Endothelial cell of umbilical vein (primary cell): ENCODE results near the gene CC2D1A. TPM values are rescaled to one million over a fixed set of nuclear protein-coding genes. Genes with fewer than 3 reads are reported as not detected.

ENCODE experiments used
- BruUV-seq: library from RNA; stranded (reverse); fragments of 400-500 nt; replicated peaks from 2 replicates; lab custom pipeline; 2021; lab: Mats Ljungman, UMichigan
- CTCF ChIA-PET: fragments of 300-600, 350-600 bp; sonication (Branson Sonifier 250); formaldehyde crosslinking; loops from one replicate; lab custom pipeline; 2021; ENCODE audit warnings: antibody characterized with exemption, inconsistent platforms; lab: Charles Lee
- POLR2A ChIA-PET: fragments of 300-600, 350-600 bp; sonication (Branson Sonifier 250); formaldehyde crosslinking; loops from one replicate; lab custom pipeline; 2021; ENCODE audit warnings: antibody characterized with exemption, inconsistent platforms; lab: Charles Lee
- DNase-seq: peaks from one replicate; pipeline ENCODE4 v3.0.0-alpha.2; 2011; ENCODE audit warnings: low read depth, low spot score
- FAIRE-seq: peaks from 2 replicates; lab custom pipeline; 2011; peaks lifted over from hg19 to GRCh38; lab: Jason Lieb, UNC
- H2AFZ ChIP-seq: 2 replicates; pipeline ENCODE4 v1.6.0; 2012; ENCODE audit warnings: low read depth, low read length, control low read depth, inconsistent platforms
- H3K27ac ChIP-seq: 2 replicates; pipeline ENCODE4 v1.5.1; 2011; ENCODE audit warnings: low read depth, mild to moderate bottlenecking, control low read depth, low read length, moderate library complexity; ENCODE audit not compliant: insufficient read depth
- H3K27me3 ChIP-seq, 2 experiments: 2 replicates each; pipeline versions ENCODE4 v1.6.0 to v1.6.1; 2011; ENCODE audit warnings: low read length in 2 of 2, mixed read lengths in 1 of 2; ENCODE audit not compliant: control insufficient read depth in 2 of 2, insufficient read depth in 2 of 2
- H3K36me3 ChIP-seq, 2 experiments: 2 replicates in 1 of 2; 3 replicates in 1 of 2; pipeline ENCODE4 v1.5.1; 2011; ENCODE audit warnings: low read length in 2 of 2, mild to moderate bottlenecking in 1 of 2, moderate library complexity in 1 of 2; ENCODE audit not compliant: control insufficient read depth in 2 of 2, insufficient read depth in 2 of 2; ENCODE audit errors: extremely low read depth in 1 of 2
- H3K4me1 ChIP-seq: 3 replicates; pipeline ENCODE4 v1.5.1; 2011; ENCODE audit warnings: mild to moderate bottlenecking, low read length; ENCODE audit not compliant: control insufficient read depth, insufficient read depth; ENCODE audit errors: extremely low read depth
- H3K4me2 ChIP-seq: 2 replicates; pipeline ENCODE4 v1.6.1; 2011; ENCODE audit warnings: low read length, control low read depth, mixed read lengths; ENCODE audit not compliant: insufficient read depth
- H3K4me3 ChIP-seq, 3 experiments: fragments of 200-600 bp in 1 of 3; sonication (generic), shearing (Covaris generic) in 1 of 3; replicated peaks in 1 of 3; 2 replicates each; pipeline ENCODE4 v1.5.1; 2011 to 2016; ENCODE audit warnings: control low read depth in 3 of 3, low read length in 3 of 3, mild to moderate bottlenecking in 2 of 3, inconsistent platforms in 1 of 3, low read depth in 1 of 3, moderate library complexity in 1 of 3; ENCODE audit not compliant: insufficient read depth in 1 of 3
- H3K79me2 ChIP-seq: 2 replicates; pipeline ENCODE4 v1.6.0; 2012; ENCODE audit warnings: low read length, inconsistent platforms; ENCODE audit not compliant: control insufficient read depth, insufficient read depth
- H3K9ac ChIP-seq: replicated peaks from 2 replicates; pipeline ENCODE3; 2011; ENCODE audit warnings: low read length, control low read depth; ENCODE audit not compliant: insufficient read depth; ENCODE audit errors: extremely low read depth
- H3K9me1 ChIP-seq: replicated peaks from 3 replicates; pipeline ENCODE4 v1.6.0; 2011; ENCODE audit warnings: mild to moderate bottlenecking, low read length; ENCODE audit not compliant: control insufficient read depth, insufficient read depth; ENCODE audit errors: extremely low read depth
- H3K9me3 ChIP-seq: replicated peaks from 2 replicates; pipeline ENCODE4 v1.5.1; 2012; ENCODE audit warnings: low read length, inconsistent platforms; ENCODE audit not compliant: control insufficient read depth, insufficient read depth
- H4K20me1 ChIP-seq: replicated peaks from 2 replicates; pipeline ENCODE3; 2011; ENCODE audit warnings: mild to moderate bottlenecking, low read length; ENCODE audit not compliant: control insufficient read depth, insufficient read depth; ENCODE audit errors: extremely low read depth
- CTCF ChIP-seq, 2 donors: IDR thresholded peaks; 1 replicate in 1 of 2; 2 replicates in 1 of 2; pipeline ENCODE4 v1.5.1; 2011; ENCODE audit warnings: low read length in 2 of 2, mild to moderate bottlenecking in 2 of 2, moderate library complexity in 2 of 2, control low read depth in 1 of 2, inconsistent platforms in 1 of 2, low read depth in 1 of 2; ENCODE audit not compliant: insufficient read depth in 1 of 2; ENCODE audit errors: extremely low read depth in 1 of 2
- EZH2 ChIP-seq: IDR thresholded peaks from 2 replicates; pipeline ENCODE4 v1.6.1; 2012; ENCODE audit warnings: borderline replicate concordance, low read depth, mild to moderate bottlenecking, moderate library complexity, low read length, inconsistent platforms; ENCODE audit not compliant: severe bottlenecking
- FOS ChIP-seq: IDR thresholded peaks from 2 replicates; pipeline ENCODE4 v1.6.1; 2011; ENCODE audit warnings: mild to moderate bottlenecking, low read length, moderate library complexity, borderline replicate concordance; ENCODE audit not compliant: insufficient read depth
- GATA2 ChIP-seq: IDR thresholded peaks from 2 replicates; pipeline ENCODE4 v1.7.0; 2011; ENCODE audit warnings: low read depth, mild to moderate bottlenecking, moderate library complexity, mixed read lengths, low read length; ENCODE audit not compliant: insufficient read length, insufficient read depth
- JUN ChIP-seq: IDR thresholded peaks from 2 replicates; pipeline ENCODE4 v1.6.1; 2011; ENCODE audit warnings: borderline replicate concordance, low read depth; ENCODE audit not compliant: insufficient read length, insufficient read depth
- MAX ChIP-seq: IDR thresholded peaks from 2 replicates; pipeline ENCODE4 v1.6.1; 2011; ENCODE audit not compliant: insufficient read depth, insufficient read length
- MYC ChIP-seq: IDR thresholded peaks from one replicate; pipeline ENCODE4 v1.6.1; 2011; ENCODE audit warnings: mild to moderate bottlenecking, low read depth, low read length
- POLR2A ChIP-seq: IDR thresholded peaks from 2 replicates; pipeline ENCODE4 v1.6.1; 2012; ENCODE audit warnings: low read depth, mild to moderate bottlenecking, control low read depth, low read length
- POLR2AphosphoS5 ChIP-seq: IDR thresholded peaks from 2 replicates; pipeline ENCODE4 v1.6.1; 2012; ENCODE audit warnings: low read depth, mild to moderate bottlenecking, control low read depth, low read length, moderate library complexity; ENCODE audit not compliant: insufficient read depth
- dilution Hi-C: fragments of 300-500 bp; cut with MboI; formaldehyde crosslinking; loops from one replicate; pipeline ENCODE4 v1.15.0; 2019; ENCODE audit warnings: low sequenced_read_pairs; ENCODE audit not compliant: extremely low pct_ligation_motif_present
- intact Hi-C: fragments of 100-400 bp; cut with micrococcal nuclease; formaldehyde crosslinking; loops from one replicate; pipeline ENCODE4 v1.10.0; 2022
- polyA plus RNA-seq, 4 experiments: library from polyadenylated mRNA; depleted of rRNA in 3 of 4; stranded (reverse) in 3 of 4; unstranded in 1 of 4; fragments of >200 nt; gene quantifications; 2 replicates each; pipeline versions ENCODE4 v1.2.1 to v1.2.3, GENCODE V29; 2011 to 2012; ENCODE audit warnings: missing spikeins in 1 of 4
- total RNA-seq: library from RNA; stranded (reverse); gene quantifications from 2 replicates; pipeline ENCODE4 v1.2.3, GENCODE V29; 2021

Gene CC2D1A
- total and polyA plus RNA-seq, 2 donors (not counting 3 experiments of a cell fraction or from before 2014, with no cell fraction given), result 13.6 to 33.7 TPM

- DNase-seq (no peak), FAIRE-seq (no peak)
- POLR2A ChIA-PET, result no interaction called here
- Histone ChIP-seq H3K9me1 (no peaks in the 10 kb centered on the region), H3K4me3 (no peak overlapping the region), H4K20me1 (no peaks in the 10 kb centered on the region), H3K27ac (no peak overlapping the region), H3K9ac (no peak overlapping the region), H3K4me2 (no peak overlapping the region), H3K36me3 (peaks cover 0 to 6% of the 10 kb centered on the region in 2 experiments), H3K79me2 (no peaks in the 10 kb centered on the region), H3K27me3 (no peaks in the 10 kb centered on the region), H3K4me1 (no peaks in the 10 kb centered on the region), H3K9me3 (no peaks in the 10 kb centered on the region), H2AFZ (no peak overlapping the region)
- TF ChIP-seq GATA2, result no peak
- no peak for TF ChIP-seq FOS
- no peak for TF ChIP-seq CTCF (IDR thresholded peaks at IDR 0.05; ENCODE audit: extremely low read depth in 1 of 2, insufficient read depth in 1 of 2, low read depth in 1 of 2, low read length in 2 of 2)
- no peak for TF ChIP-seq EZH2
- no peak for TF ChIP-seq POLR2A
- no peak for TF ChIP-seq POLR2AphosphoS5
- no peak for TF ChIP-seq JUN
- no peak for TF ChIP-seq MAX
- TF ChIP-seq MYC, result no peak
- dilution Hi-C loops (no loop called here), intact Hi-C loops (no loop called here)
- CTCF ChIA-PET, result no interaction called here
- BruUV-seq, result no TSS peak
Observed at GRCh38 chr19:13929956-13930355, 24.0 kb downstream of the CC2D1A start.
